Kidney (tissue), 14 donors: ENCODE results near the gene KCTD14. TPM values are rescaled to one million over a fixed set of nuclear protein-coding genes. Genes with fewer than 3 reads are reported as not detected.
"Not testable (repeated sequence)": the region's sequence is repeated elsewhere in the genome, so short reads cannot be mapped to it uniquely, and the experiment has no call there.

Source experiments
- DNase-seq, 5 donors: peaks; one replicate each; pipeline ENCODE4 v3.0.0-alpha.2; 2013 to 2020
- FAIRE-seq: peaks from 2 replicates; lab custom pipeline; 2012; peaks lifted over from hg19 to GRCh38; lab: Jason Lieb, UNC
- H3K27ac ChIP-seq, 2 donors: one replicate each; pipeline ENCODE4 v1.7.0; 2013; ENCODE audit warnings: low read depth in 2 of 2, low read length in 2 of 2, inconsistent platforms in 1 of 2
- H3K27me3 ChIP-seq: one replicate; pipeline ENCODE4 v1.7.1; 2013; ENCODE audit warnings: low read length, inconsistent platforms; ENCODE audit not compliant: control insufficient read depth, insufficient read depth
- H3K36me3 ChIP-seq, 3 donors: one replicate each; pipeline versions ENCODE4 v1.7.0 to v1.7.1; 2013; ENCODE audit warnings: low read length in 3 of 3, control low read depth in 1 of 3, inconsistent platforms in 1 of 3; ENCODE audit not compliant: insufficient read depth in 3 of 3, control insufficient read depth in 2 of 3
- H3K4me1 ChIP-seq, 3 donors: one replicate each; pipeline versions ENCODE4 v1.7.0 to v1.7.1; 2013; ENCODE audit warnings: low read length in 3 of 3, inconsistent platforms in 1 of 3, low read depth in 1 of 3; ENCODE audit not compliant: control insufficient read depth in 2 of 3, insufficient read depth in 2 of 3
- H3K4me3 ChIP-seq, 3 donors: one replicate each; pipeline versions ENCODE4 v1.7.0 to v1.8.1; 2013; ENCODE audit warnings: low read length in 3 of 3, control low read depth in 1 of 3, inconsistent platforms in 1 of 3
- H3K9ac ChIP-seq, 3 donors: one replicate each; pipeline versions ENCODE4 v1.7.0 to v1.7.1; 2013; ENCODE audit warnings: low read length in 3 of 3, control low read depth in 1 of 3, inconsistent platforms in 1 of 3
- H3K9me3 ChIP-seq, 3 donors: one replicate each; pipeline versions ENCODE4 v1.7.0 to v1.7.1; 2013; ENCODE audit warnings: low read length in 3 of 3, control low read depth in 1 of 3, inconsistent platforms in 1 of 3; ENCODE audit not compliant: control insufficient read depth in 2 of 3, insufficient read depth in 1 of 3
- intact Hi-C: fragments of 100-400 bp; cut with DNase I; formaldehyde crosslinking; loops from one replicate; pipeline ENCODE4 v1.11.1; 2022
- polyA plus RNA-seq: library from polyadenylated mRNA; stranded (reverse); fragments of 350-450 nt; fragmentation: Illumina TruSeq; extraction: RNeasy Lipid Tissue Mini Kit (QIAGEN cat#74804); gene quantifications from one replicate; pipeline ENCODE4 v1.2.3, GENCODE V29; 2014; ENCODE audit warnings: low read depth, low replicate concordance; ENCODE audit not compliant: insufficient read depth
- total RNA-seq: library from RNA; stranded (reverse); fragmentation: NEBNext Ultra II Directional; extraction: Animal tissue kit (Norgen Biotek cat#: 25700); gene quantifications from one replicate; pipeline ENCODE4 v1.2.1, GENCODE V29; 2021
- TF ChIP-seq, protein P1 (sequence below): IDR thresholded peaks from 3 replicates; pipeline ENCODE4 v1.5.1; 2012; ENCODE audit warnings: mild to moderate bottlenecking, moderate library complexity, borderline replicate concordance; ENCODE audit not compliant: insufficient read depth; ENCODE audit errors: extremely low read depth
- donor health status: control.
- donor health status: control.
- donor health status: control.
- donor health status: control.
- donor health status: control.
- donor health status: DM: yes; HTN: yes; CAD: no.
- donor health status: Normal renal cell carcinoma (clear cell type).

The KCTD14 gene
- total and polyA plus RNA-seq, 2 donors from 2014 or later: 13.7 to 14.8 TPM

DNA sequence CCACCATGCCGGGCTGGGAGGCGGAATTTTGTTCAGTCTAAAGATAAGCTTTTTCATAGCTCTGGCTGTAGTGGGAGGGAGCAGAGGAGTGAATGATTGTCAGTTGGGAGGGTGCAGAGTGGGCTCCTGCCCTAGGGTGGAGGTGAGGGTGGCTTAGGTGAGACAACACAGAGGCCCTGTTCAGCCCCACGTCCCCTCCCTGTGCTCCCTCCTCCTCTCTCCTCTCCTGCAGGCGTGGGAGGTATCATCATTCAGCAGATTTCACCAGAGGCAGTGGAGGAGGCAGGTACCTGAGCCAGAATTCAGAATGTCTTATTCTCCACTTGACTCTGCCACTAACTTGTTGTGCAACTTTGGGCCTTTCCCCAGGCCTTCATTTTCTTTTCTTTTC lies 38.8 kb upstream of the KCTD14 start:
- Histone ChIP-seq H3K4me1 (peaks cover 0 to 9% (median 5%) of the 10 kb centered on the region in 3 donors), H3K4me3 (no peak overlapping the region), H3K36me3 (no peaks in the 10 kb centered on the region), H3K9ac (no peak overlapping the region), H3K27ac (no peak overlapping the region), H3K27me3 (no peaks in the 10 kb centered on the region), H3K9me3 (no peaks in the 10 kb centered on the region)
- no peak for FAIRE-seq
- peak in 3 of 5 donors; percentile 24 to 39 (median 31) for DNase-seq
- intact Hi-C loops: no loop called here
- TF ChIP-seq, protein P1, sequence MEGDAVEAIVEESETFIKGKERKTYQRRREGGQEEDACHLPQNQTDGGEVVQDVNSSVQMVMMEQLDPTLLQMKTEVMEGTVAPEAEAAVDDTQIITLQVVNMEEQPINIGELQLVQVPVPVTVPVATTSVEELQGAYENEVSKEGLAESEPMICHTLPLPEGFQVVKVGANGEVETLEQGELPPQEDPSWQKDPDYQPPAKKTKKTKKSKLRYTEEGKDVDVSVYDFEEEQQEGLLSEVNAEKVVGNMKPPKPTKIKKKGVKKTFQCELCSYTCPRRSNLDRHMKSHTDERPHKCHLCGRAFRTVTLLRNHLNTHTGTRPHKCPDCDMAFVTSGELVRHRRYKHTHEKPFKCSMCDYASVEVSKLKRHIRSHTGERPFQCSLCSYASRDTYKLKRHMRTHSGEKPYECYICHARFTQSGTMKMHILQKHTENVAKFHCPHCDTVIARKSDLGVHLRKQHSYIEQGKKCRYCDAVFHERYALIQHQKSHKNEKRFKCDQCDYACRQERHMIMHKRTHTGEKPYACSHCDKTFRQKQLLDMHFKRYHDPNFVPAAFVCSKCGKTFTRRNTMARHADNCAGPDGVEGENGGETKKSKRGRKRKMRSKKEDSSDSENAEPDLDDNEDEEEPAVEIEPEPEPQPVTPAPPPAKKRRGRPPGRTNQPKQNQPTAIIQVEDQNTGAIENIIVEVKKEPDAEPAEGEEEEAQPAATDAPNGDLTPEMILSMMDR: no peak

DNA sequence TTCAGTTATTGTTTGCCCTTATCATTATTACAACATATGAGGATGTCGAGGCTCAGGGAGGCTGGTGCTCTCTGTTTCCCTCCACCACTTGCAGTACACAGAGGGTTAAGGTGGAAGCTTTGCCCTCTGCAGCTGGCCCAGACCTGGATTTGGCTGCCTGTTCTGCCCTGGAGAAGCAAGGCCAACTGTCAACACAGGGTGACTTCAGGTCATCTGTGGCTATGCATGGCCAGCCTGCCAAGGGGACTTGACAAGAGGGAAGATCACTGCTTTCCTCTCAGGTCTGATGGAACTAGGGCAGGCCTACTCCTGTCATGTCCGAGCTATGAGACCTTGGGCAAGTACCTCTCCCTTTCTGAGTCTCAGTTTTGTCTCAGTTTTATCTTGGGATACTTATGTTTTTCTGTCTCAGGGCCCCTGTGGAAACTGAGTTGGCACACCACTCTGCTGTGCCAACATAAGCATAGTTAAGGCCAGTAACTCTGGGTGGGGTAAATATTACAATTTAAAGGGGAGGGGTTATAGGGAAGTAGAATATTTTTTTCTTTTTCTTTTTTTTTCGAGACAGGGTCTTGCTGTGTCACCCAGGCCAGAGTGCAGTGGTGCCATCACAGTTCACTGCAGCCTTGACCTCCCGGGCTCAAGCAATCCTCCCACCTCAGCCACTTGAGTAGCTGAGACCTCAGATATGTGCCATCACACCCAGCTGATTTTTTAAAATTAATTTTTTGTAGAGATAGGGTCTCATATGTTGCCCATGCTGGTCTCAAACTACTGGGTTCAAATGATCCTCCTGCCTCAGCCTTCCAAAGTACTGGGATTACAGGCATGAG lies 38.2 kb upstream of the KCTD14 start:
- Histone ChIP-seq H3K9ac (no peak overlapping the region), H3K36me3 (no peaks in the 10 kb centered on the region), H3K4me1 (peaks cover 0 to 9% (median 5%) of the 10 kb centered on the region in 3 donors), H3K27me3 (no peaks in the 10 kb centered on the region), H3K9me3 (no peaks in the 10 kb centered on the region), H3K27ac (peak overlapping the region in 1 of 2 donors; percentile 16), H3K4me3 (no peak overlapping the region)
- TF ChIP-seq, protein P1: no peak
- FAIRE-seq: no peak
- intact Hi-C loops: no loop called here
- DNase-seq: peak in 1 of 5 donors; percentile 24

GRCh38 chr11:78060533-78060932 lies 37.5 kb upstream of the KCTD14 start:
- H3K4me3 ChIP-seq: no peak overlapping the region
- TF ChIP-seq, protein P1: no peak
- FAIRE-seq (no peak), DNase-seq (no peak)
- no peak overlapping the region for H3K9ac ChIP-seq
- intact Hi-C loops: no loop called here
- no peaks in the 10 kb centered on the region for H3K27me3 ChIP-seq
- H3K9me3 ChIP-seq: no peaks in the 10 kb centered on the region
- H3K27ac ChIP-seq: no peak overlapping the region
- no peaks in the 10 kb centered on the region for H3K36me3 ChIP-seq
- peaks cover 0 to 9% (median 5%) of the 10 kb centered on the region in 3 donors for H3K4me1 ChIP-seq

- H3K4me1 ChIP-seq, H3K27ac ChIP-seq, H3K36me3 ChIP-seq, intact Hi-C loops, H3K9me3 ChIP-seq, H3K27me3 ChIP-seq, H3K9ac ChIP-seq, FAIRE-seq, H3K4me3 ChIP-seq: not testable (repeated sequence)
- peak in 1 of 5 donors; percentile 15 for DNase-seq
Measured at GRCh38 chr11:78059749-78060328, 36.8 kb upstream of the KCTD14 start.
